ENCODE data around the gene TBXAS1.

Gene TBXAS1

GRCh38 chr7:139855498-139856270 is 26.6 kb downstream of the TBXAS1 start:
- DNase-seq, result peak; percentile 23 to 41

GRCh38 chr7:139857791-139858190 is 28.7 kb downstream of the TBXAS1 start:
- no peak for DNase-seq

GRCh38 chr7:139860090-139860775 is 31.2 kb downstream of the TBXAS1 start:
- DNase-seq, result peak in 1 of 2 donors; percentile 57

GRCh38 chr7:139861803-139862202 is 32.7 kb downstream of the TBXAS1 start:
- DNase-seq, result no peak

GRCh38 chr7:139866047-139866837 is 37.2 kb downstream of the TBXAS1 start:
- no peak for DNase-seq

- DNase-seq, result no peak
These were observed 38.8 kb downstream of the TBXAS1 start for GRCh38 chr7:139867847-139868246.

- DNase-seq, result no peak
These were observed 40.8 kb downstream of the TBXAS1 start for GRCh38 chr7:139869886-139870285.

GRCh38 chr7:139870380-139870779 is 41.3 kb downstream of the TBXAS1 start:
- no peak for DNase-seq

- no peak for DNase-seq
These were observed 42.3 kb downstream of the TBXAS1 start for GRCh38 chr7:139871331-139871730.

GRCh38 chr7:139871820-139872219 is 42.8 kb downstream of the TBXAS1 start:
- no peak for DNase-seq

GRCh38 chr7:139873593-139874301 is 44.7 kb downstream of the TBXAS1 start:
- no peak for DNase-seq

GRCh38 chr7:139874302-139874629 is 45.2 kb downstream of the TBXAS1 start:
- no peak for DNase-seq

GRCh38 chr7:139875821-139876241 is 46.8 kb downstream of the TBXAS1 start:
- DNase-seq, result peak in 1 of 2 donors; percentile 12

- no peak for DNase-seq
These were observed 47.7 kb downstream of the TBXAS1 start for GRCh38 chr7:139876622-139877283.

GRCh38 chr7:139883814-139884213 is 54.8 kb downstream of the TBXAS1 start:
- no peak for DNase-seq

GRCh38 chr7:139884441-139884840 is 55.4 kb downstream of the TBXAS1 start:
- no peak for DNase-seq

GRCh38 chr7:139885511-139885910 is 56.4 kb downstream of the TBXAS1 start:
- no peak for DNase-seq

- DNase-seq, result peak in 1 of 2 donors; percentile 9
These were observed 57.1 kb downstream of the TBXAS1 start for GRCh38 chr7:139886206-139886605.

GRCh38 chr7:139886899-139887298 is 57.8 kb downstream of the TBXAS1 start:
- no peak for DNase-seq

- DNase-seq, result no peak
These were observed 59.0 kb downstream of the TBXAS1 start for GRCh38 chr7:139887992-139888481.

- DNase-seq, result no peak
These were observed 60.3 kb downstream of the TBXAS1 start for GRCh38 chr7:139889186-139889871.

- no peak for DNase-seq
These were observed 64.4 kb downstream of the TBXAS1 start for GRCh38 chr7:139893461-139893860.

All from CD4-positive, alpha-beta T cell treated with Interferon alpha-2 for 1 hour (primary cell).